H1 (cell line): Measurements from ENCODE around the gene MAPK8IP3. TPM values are rescaled to one million over a fixed set of nuclear protein-coding genes. Genes with fewer than 3 reads are reported as not detected.

Source experiments
- ASH2L ChIP-seq: fragments of 200-600, 300-600 bp; sonication (generic); IDR thresholded peaks from one replicate; pipeline ENCODE4 v1.7.1; 2017; ENCODE audit warnings: low read length
- NANOG ChIP-seq: IDR thresholded peaks from 2 replicates; pipeline ENCODE4 v1.6.1; 2011; ENCODE audit warnings: low read length, low read depth, mild to moderate bottlenecking, inconsistent platforms; ENCODE audit not compliant: insufficient read depth, poor library complexity, severe bottlenecking
- RBBP5 ChIP-seq: IDR thresholded peaks from 2 replicates; pipeline ENCODE4 v1.7.1; 2012; ENCODE audit warnings: low read depth, mild to moderate bottlenecking, inconsistent platforms, low read length, moderate library complexity, borderline replicate concordance
- SIN3A ChIP-seq, 2 experiments: IDR thresholded peaks in 1 of 2; conservative IDR thresholded peaks in 1 of 2; 2 replicates each; pipeline ENCODE4 v1.6.1; 2011 to 2012; ENCODE audit warnings: low read length in 2 of 2, improper control_type of control experiment in 1 of 2, low read depth in 1 of 2, mild to moderate bottlenecking in 1 of 2
- polyA plus RNA-seq, 7 experiments: library from polyadenylated mRNA; depleted of rRNA in 3 of 7; stranded (reverse) in 5 of 7; unstranded in 2 of 7; fragments of >200 nt in 5 of 7; fragments of 200-250 nt in 2 of 7; gene quantifications; 1 replicate in 5 of 7; 2 replicates in 1 of 7; 4 replicates in 1 of 7; pipeline versions ENCODE4 v1.2.1 to v1.2.3, GENCODE V29; 2011 to 2013; ENCODE audit warnings: missing spikeins in 2 of 7, mixed read lengths in 2 of 7
- total RNA-seq: library from RNA; stranded (reverse); fragmentation: NEBNext Ultra II Directional; extraction: Animal tissue kit (Norgen Biotek cat#: 25700); gene quantifications from 2 replicates; pipeline ENCODE4 v1.2.1, GENCODE V29; 2021

MAPK8IP3 gene
- total and polyA plus RNA-seq, 2 of the 8 experiments (the other 6 are each of a cell fraction or from before 2014, with no cell fraction given): 16.9 to 43.4 TPM

DNA sequence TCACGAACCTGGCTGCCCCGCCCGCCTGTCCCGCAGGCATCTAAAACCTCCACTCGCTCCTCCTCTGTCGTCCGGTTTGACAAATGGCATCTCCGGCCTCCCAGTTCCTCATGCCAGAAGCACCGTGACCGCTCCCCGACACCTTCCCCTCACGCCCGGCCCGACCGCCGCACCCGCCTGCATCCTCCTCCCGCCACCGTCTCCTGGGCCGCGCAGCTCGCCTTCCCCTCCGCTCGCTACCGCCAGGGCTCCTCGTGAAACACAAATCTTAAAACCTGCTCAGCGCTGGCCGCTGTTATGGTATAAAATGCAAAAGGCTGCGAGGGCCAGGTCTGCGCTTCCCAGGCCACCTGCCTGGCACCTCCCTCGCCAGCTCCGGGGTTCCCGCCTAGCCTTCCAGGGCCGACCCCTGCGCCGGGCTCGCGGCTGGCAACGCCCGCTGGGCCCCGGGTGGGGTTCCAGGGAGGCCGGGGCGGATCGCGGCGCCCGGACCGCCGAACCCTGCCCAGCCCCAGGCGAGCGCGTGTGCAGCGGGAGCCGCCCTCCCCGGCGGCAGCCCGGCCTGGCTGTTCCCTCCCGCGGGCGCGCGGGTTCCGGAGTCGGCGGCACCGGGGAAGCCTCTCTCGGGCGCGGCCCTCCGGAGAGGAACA is 75.9 kb downstream of the MAPK8IP3 start (continued):
- TF ChIP-seq NANOG (no peak), RBBP5 (0 out of 2 replicates have a peak, but pooled peaks have one; percentile 10), SIN3A (conservative IDR thresholded peaks at IDR 0.05 in 1 of 2, IDR thresholded peaks at IDR 0.05 in 1 of 2; ENCODE audit: low read depth in 1 of 2, low read length in 2 of 2) (peak in 1 of 2 experiments; percentile 66; a peak in 1 of 4 replicates), ASH2L (no peak)
